AG08395 (cell line): ENCODE data around the gene GPR4.
"Not testable (repeated sequence)": the region's sequence is repeated elsewhere in the genome, so short reads cannot be mapped to it uniquely, and the experiment has no call there.

Experiments
- DNase-seq: peaks from one replicate; pipeline ENCODE4 v3.0.0; 2012; ENCODE audit warnings: mixed read lengths, low spot score

Gene GPR4

GRCh38 chr19:45621976-45622503 lies 20.0 kb upstream of the GPR4 start:
- DNase-seq, result no peak

- no peak for DNase-seq
Measured at GRCh38 chr19:45621389-45621788, 19.4 kb upstream of the GPR4 start.

- DNase-seq, result no peak
Measured at GRCh38 chr19:45616704-45617017, 14.6 kb upstream of the GPR4 start.

GRCh38 chr19:45615795-45616703 lies 14.0 kb upstream of the GPR4 start:
- DNase-seq, result peak; percentile 82

GRCh38 chr19:45615056-45615455 lies 13.0 kb upstream of the GPR4 start:
- DNase-seq, result not testable (repeated sequence)

- DNase-seq, result peak; percentile 96
Measured at GRCh38 chr19:45613926-45614725, 12.1 kb upstream of the GPR4 start.

- DNase-seq, result no peak
Measured at GRCh38 chr19:45608948-45609347, 6.9 kb upstream of the GPR4 start.

GRCh38 chr19:45607071-45608029 lies 5.3 kb upstream of the GPR4 start:
- DNase-seq, result peak; percentile 81

GRCh38 chr19:45601115-45601514 lies 897 bp downstream of the GPR4 start:
- no peak for DNase-seq

GRCh38 chr19:45600340-45600885 lies 1.6 kb downstream of the GPR4 start:
- no peak for DNase-seq

GRCh38 chr19:45599286-45599685 lies 2.7 kb downstream of the GPR4 start:
- no peak for DNase-seq

- peak; percentile 21 for DNase-seq
Measured at GRCh38 chr19:45598267-45599001, 3.6 kb downstream of the GPR4 start.

GRCh38 chr19:45597425-45598111 lies 4.4 kb downstream of the GPR4 start:
- no peak for DNase-seq

- no peak for DNase-seq
Measured at GRCh38 chr19:45595814-45596213, 6.2 kb downstream of the GPR4 start.

- no peak for DNase-seq
Measured at GRCh38 chr19:45593520-45593919, 8.5 kb downstream of the GPR4 start.

GRCh38 chr19:45592366-45592765 lies 9.6 kb downstream of the GPR4 start:
- DNase-seq, result no peak

GRCh38 chr19:45591638-45592005 lies 10.4 kb downstream of the GPR4 start:
- DNase-seq, result no peak

- peak; percentile 26 for DNase-seq
Measured at GRCh38 chr19:45591004-45591637, 10.9 kb downstream of the GPR4 start.

GRCh38 chr19:45590300-45591003 lies 11.6 kb downstream of the GPR4 start:
- DNase-seq, result no peak
